GM12873 (cell line): ENCODE data around the gene SPSB1.

Source experiments
- CTCF ChIP-seq: IDR thresholded peaks from 2 replicates; pipeline ENCODE4 v1.5.1; 2012; ENCODE audit warnings: low read depth, mild to moderate bottlenecking, moderate library complexity, low read length, control low read depth; ENCODE audit not compliant: insufficient read depth; ENCODE audit errors: missing control alignments

The SPSB1 gene

DNA sequence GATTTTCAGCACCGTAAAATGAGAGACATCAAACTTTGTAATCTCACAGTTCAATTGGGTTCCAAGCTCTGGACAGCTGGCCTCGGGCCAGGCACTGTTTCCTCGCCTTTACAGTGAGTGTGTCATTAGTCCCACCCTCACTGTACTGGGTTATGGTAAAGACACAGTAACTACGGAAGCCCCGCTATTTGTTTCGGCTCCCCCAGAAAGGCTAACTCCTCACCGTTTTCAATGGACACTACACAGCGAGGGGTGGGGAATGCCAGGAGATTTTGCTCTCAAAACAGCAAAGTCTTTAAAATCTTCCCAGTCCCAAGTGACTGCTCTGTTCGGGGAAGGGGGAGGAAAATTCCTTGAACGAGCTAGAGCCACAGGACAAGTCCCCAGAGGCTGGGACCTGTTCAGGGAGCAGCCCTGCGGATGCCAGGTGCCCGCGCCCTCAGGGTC is 757 bp upstream of the SPSB1 start:
- no peak for TF ChIP-seq CTCF

DNA sequence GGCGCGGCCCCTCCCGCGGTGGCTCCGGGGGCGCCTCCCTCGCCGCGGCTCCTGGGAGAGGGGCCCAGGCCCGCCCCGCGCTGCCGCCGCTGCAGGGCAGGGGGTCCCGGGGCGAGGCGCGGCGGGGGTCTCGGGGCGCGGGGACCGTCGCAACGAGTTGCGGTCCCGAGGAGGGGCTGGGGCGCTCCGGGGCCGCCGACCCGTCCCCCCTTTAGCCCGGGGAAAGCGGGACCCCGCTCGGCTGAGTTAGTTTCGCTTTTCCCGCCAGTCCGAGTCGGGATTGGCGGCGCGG is 493 bp downstream of the SPSB1 start:
- TF ChIP-seq CTCF: no peak

GRCh38 chr1:9293533-9294404 is 1.1 kb downstream of the SPSB1 start:
- TF ChIP-seq CTCF: no peak

DNA sequence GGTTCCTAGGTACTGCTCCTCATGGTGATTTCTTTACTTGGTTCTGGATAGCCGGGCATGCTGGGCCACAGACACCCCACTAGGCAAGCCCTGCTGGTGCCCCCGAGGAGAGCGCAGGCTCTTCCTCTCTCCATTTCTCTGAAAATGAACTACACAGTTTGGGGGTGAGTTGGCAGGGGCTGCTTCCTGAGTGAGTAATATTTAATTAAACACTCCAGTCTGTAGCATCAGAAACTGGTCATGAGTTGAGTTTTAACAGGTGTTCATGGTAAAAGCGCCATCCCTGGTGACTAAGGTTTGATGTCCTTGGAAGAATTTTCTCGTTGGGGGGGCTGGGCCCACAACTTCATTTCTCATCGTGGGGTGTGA is 1.7 kb downstream of the SPSB1 start:
- no peak for TF ChIP-seq CTCF

DNA sequence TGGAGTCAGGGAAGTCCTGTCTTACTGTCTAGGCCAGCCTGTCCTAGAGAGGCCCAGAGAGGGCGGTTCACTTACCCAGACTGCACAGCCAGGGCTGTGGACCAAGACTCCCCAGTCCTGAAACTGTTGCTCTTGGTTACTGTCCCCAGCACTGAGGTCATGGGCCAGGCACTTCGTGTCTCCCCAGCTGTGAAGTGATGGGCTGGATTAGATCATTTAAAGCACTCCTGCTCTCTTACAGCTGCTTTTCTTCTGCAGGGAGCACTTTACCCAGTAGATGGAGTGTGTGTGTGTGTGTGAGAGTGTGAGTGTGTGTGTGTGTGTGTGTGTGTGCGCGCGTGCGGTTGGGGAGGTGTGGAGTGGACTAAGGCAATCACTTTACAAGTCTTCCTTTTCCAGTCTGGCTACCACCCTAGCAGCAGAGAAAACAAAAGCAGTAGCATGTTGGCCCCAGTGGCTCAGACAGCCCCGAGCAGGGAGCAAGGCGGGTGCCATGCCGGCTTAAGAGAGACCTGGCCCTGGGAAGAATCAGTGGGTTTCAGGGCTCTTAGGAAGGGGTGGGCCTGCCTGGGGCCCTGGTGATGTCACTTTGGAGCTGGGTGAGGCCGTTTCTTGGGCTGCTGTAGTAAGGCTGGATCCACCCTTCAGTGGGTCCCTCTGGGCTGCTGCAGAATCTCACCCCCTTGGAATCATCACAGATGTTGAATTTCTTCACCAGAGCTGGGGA is 2.4 kb downstream of the SPSB1 start:
- TF ChIP-seq CTCF: peak; percentile 38

- no peak for TF ChIP-seq CTCF
Observed at GRCh38 chr1:9295884-9296283, 3.2 kb downstream of the SPSB1 start.

DNA sequence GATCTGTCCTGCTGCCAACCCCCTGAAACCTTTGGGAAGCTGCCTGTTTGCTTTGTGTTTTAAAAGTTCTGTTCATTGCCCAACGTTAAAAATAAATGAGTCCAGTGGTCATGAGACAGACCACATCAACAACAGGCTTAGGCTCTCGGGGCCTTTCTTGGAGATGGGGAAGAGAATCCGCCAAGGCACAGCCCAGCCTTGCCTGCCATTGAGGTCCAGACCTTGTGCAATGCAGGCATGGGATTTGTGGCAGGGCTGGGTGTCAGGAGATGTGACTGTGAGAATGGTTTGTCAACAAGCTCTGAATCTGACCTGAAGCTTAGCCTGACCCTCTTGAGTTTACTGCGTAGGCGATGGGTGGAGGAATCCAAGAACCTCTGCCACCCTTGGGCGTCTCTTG is 4.2 kb downstream of the SPSB1 start:
- no peak for TF ChIP-seq CTCF
